ENCODE data around the gene HOXA9. TPM values are rescaled to one million over a fixed set of nuclear protein-coding genes. Genes with fewer than 3 reads are reported as not detected.

HOXA9 gene
- total and polyA plus RNA-seq, 2 of the 8 experiments (the other 6 are each of a cell fraction or from before 2014, with no cell fraction given): not detected

DNA sequence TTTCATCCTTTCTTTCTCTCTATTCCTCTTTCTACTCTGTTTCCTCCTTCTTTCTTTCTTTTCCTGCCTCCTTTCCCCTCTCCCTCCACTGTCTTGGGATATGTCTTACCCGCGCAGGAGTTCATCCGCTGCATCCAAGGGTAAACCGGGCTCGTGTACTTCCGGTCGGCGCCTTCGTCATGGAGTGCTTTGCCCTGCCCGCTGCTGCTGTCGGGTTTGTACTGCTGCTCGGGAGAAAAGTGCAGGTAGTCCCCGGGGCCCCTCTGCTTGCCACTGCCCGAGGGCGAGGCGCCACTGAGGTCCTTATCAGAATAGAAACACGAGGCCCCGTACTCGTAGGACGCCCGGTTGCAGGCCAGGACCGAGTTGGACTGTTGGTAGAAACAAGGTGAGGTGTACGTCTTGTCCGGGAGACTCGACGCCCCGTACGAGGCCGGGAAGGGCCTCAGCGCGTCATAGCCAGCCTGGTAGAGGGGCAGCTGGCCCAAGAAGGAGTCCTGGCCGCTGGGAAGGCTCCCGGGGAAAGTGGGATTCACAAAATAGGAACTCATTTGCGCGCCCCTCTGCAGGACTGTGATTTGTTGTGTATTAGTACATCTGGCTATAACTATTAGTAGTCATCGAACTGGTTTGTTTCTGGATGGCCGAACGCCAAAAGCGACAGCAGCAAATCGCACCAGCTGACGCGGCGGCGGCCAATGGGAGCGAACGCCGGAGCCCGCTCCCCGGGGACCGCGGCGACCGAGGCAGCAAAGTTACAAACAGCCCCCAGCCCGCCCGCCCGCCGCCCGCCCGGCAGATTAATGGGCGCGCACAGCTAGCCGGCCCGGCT is 17.9 kb downstream of the HOXA9 start, which contains the start of gene HOXA6:
HOXA6 (minus strand) TSS at position 576 of the 832 bp plus-strand sequence; CDS start at position 551, 25 bp downstream.
- ChIA-PET CTCF (ENCODE audit: partially characterized antibody) (interaction anchor here (1.0 to 12.5 kb wide), 7 partner anchors 12 to 293 kb away, joined by 3 to 123 read pairs (median 10); partner anchors contain the start of gene HOXA1), POLR2A (ENCODE audit: partially characterized antibody) (no interaction called here)
- Histone ChIP-seq H4K91ac (replicated peaks; ENCODE audit: insufficient read length, low read length) (no peak within 1 kb of the TSS), H2AFZ (ENCODE audit: low read length) (no peak within 1 kb of the TSS), H3K4me1 (replicated peaks in 1 of 4; ENCODE audit: control insufficient read depth in 3 of 4, insufficient read depth in 4 of 4, low read length in 3 of 4) (peaks cover 0 to 9% (median 6%) of the 10 kb centered on the region in 4 experiments; a peak in 5 of 7 replicates), H3K79me1 (ENCODE audit: low read depth, low read length) (no peaks in the 10 kb centered on the region), H3K23ac (ENCODE audit: insufficient read length) (no peak within 1 kb of the TSS), H2BK5ac (ENCODE audit: low read depth, low read length) (no peak within 1 kb of the TSS), H3K79me2 (ENCODE audit: control insufficient read depth in 1 of 2, insufficient read depth in 2 of 2, low read length in 2 of 2) (no peaks in the 10 kb centered on the region), H3K4me2 (ENCODE audit: insufficient read depth in 1 of 2, low read depth in 2 of 2, low read length in 2 of 2) (peak within 1 kb of the TSS; percentile 40 to 59), H2BK15ac (ENCODE audit: low read length) (no peak within 1 kb of the TSS), H4K5ac (ENCODE audit: insufficient read length, low read depth, low read length) (no peak within 1 kb of the TSS), H3K27ac (ENCODE audit: low read depth, low read length) (no peak within 1 kb of the TSS), H3K9me3 (ENCODE audit: insufficient read depth in 2 of 2, low read depth in 1 of 2, low read length in 1 of 2) (peaks cover 0 to 3% of the 10 kb centered on the region in 2 experiments; a peak in 1 of 4 replicates), H3K56ac (replicated peaks; ENCODE audit: insufficient read length, low read depth, low read length) (no peak within 1 kb of the TSS), H3K18ac (ENCODE audit: extremely low read depth, low read length) (no peak within 1 kb of the TSS), H3K27me3 (replicated peaks in 1 of 4; ENCODE audit: control insufficient read depth in 3 of 4, extremely low read depth in 1 of 4, insufficient read depth in 3 of 4, low read length in 3 of 4) (peaks cover 96 to 100% (median 99%) of the 10 kb centered on the region in 4 experiments), H2BK120ac (replicated peaks; ENCODE audit: low read depth, low read length) (no peak within 1 kb of the TSS), H2BK12ac (ENCODE audit: low read depth, low read length) (no peak within 1 kb of the TSS), H2BK20ac (ENCODE audit: low read length) (no peak within 1 kb of the TSS), H3K9ac (replicated peaks in 1 of 4; ENCODE audit: extremely low read depth in 1 of 4, low read depth in 3 of 4, low read length in 3 of 4) (no peak within 1 kb of the TSS), H4K8ac (ENCODE audit: extremely low read depth, insufficient read depth, low read length) (no peak within 1 kb of the TSS), H3K14ac (ENCODE audit: insufficient read length) (no peak within 1 kb of the TSS), H3K4ac (replicated peaks; ENCODE audit: insufficient read length, low read depth, low read length) (no peak within 1 kb of the TSS), H3K4me3 (ENCODE audit: extremely low read depth in 1 of 4, insufficient read depth in 2 of 4, low read depth in 3 of 4, low read length in 4 of 4) (peak within 1 kb of the TSS in 1 of 4 experiments; percentile 42; a peak in 3 of 8 replicates), H3K36me3 (ENCODE audit: control insufficient read depth in 2 of 4, insufficient read depth in 4 of 4, low read length in 3 of 4) (peaks cover 0 to 6% (median 0%) of the 10 kb centered on the region in 4 experiments; a peak in 1 of 8 replicates), H3K23me2 (ENCODE audit: low read depth, low read length) (peaks cover 11% of the 10 kb centered on the region), H2AK5ac (ENCODE audit: low read depth, low read length) (0 out of 2 replicates have a peak within 1 kb of the TSS, but pooled peaks have one; percentile 10), H4K20me1 (replicated peaks in 1 of 2; ENCODE audit: control insufficient read depth in 1 of 2, insufficient read depth in 2 of 2, low read length in 2 of 2) (peaks cover 33% of the 10 kb centered on the region in 2 experiments)
- 17% methylated on average over 39 of the region's 63 CpGs; no CpG with 5 or more reads in 1 of the 2 experiments for WGBS, 2 experiments (ENCODE audit: extremely low coverage in 1 of 2, insufficient coverage in 1 of 2, insufficient read length in 1 of 2, insufficient replicate concordance in 2 of 2, low coverage in 1 of 2, low lambda C conversion rate in 2 of 2, missing lambda C conversion rate in 1 of 2)
- TF ChIP-seq TCF12 (IDR thresholded peaks at IDR 0.05; ENCODE audit: low read depth, low read length): no peak
- TF ChIP-seq, protein P1, sequence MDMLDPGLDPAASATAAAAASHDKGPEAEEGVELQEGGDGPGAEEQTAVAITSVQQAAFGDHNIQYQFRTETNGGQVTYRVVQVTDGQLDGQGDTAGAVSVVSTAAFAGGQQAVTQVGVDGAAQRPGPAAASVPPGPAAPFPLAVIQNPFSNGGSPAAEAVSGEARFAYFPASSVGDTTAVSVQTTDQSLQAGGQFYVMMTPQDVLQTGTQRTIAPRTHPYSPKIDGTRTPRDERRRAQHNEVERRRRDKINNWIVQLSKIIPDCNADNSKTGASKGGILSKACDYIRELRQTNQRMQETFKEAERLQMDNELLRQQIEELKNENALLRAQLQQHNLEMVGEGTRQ (IDR thresholded peaks at IDR 0.05; ENCODE audit: low read length): peak; percentile 46; the same call in 1 of the 2 replicates
- no peak for TF ChIP-seq ASH2L (IDR thresholded peaks at IDR 0.05; ENCODE audit: low read length)
- TF ChIP-seq KDM4A (IDR thresholded peaks at IDR 0.05; ENCODE audit: low read depth, low read length, severe bottlenecking): peak; percentile 34
- peak; percentile 92 for TF ChIP-seq EZH2 (IDR thresholded peaks at IDR 0.05; ENCODE audit: low read depth, low read length, severe bottlenecking)
- peak; percentile 71 for TF ChIP-seq SUZ12 (IDR thresholded peaks at IDR 0.05; ENCODE audit: low read length)
- peak; percentile 62 for TF ChIP-seq RNF2 (IDR thresholded peaks at IDR 0.05; ENCODE audit: borderline replicate concordance, low read depth, low read length, missing control alignments, poor library complexity, severe bottlenecking)
- 0 out of 2 replicates have a peak, but pooled peaks have one; percentile 5 for TF ChIP-seq CREB1 (IDR thresholded peaks at IDR 0.05)
- DNase-seq (ENCODE audit: low read depth in 1 of 2, low spot score in 2 of 2) (peak in 1 of 2 experiments; percentile 56), FAIRE-seq (no peak)

Measured in H1 (cell line).